Measurements from ENCODE around the gene UCMA. TPM values are rescaled to one million over a fixed set of nuclear protein-coding genes. Genes with fewer than 3 reads are reported as not detected.
A peak's percentile ranks its signal among the peaks of the same experiment; 100 is the strongest.
"Not testable (repeated sequence)": the region's sequence is repeated elsewhere in the genome, so short reads cannot be mapped to it uniquely, and the experiment has no call there.

UCMA gene, protein sequence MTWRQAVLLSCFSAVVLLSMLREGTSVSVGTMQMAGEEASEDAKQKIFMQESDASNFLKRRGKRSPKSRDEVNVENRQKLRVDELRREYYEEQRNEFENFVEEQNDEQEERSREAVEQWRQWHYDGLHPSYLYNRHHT
- total RNA-seq: not detected in 3 replicates
- long read RNA-seq: 0 reads

DNA sequence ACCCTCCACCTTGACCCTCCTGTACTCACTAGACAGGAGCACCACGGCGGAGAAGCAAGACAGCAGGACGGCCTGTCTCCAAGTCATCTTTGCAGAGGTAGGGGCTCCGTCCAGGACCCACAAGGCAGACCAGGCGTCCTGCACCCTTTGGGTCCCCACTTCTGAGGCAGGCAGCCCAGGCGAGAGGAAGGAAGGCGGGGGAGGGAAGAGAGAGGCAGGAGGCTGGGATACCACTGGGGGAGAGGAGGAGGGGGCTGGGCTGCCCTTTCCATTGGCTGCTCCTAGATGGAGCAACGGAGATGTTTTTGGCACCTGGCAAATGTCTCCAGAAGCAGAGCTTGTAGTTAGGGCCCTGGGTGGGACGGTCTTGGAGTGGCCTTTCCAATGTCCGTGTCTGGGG lies at the start of gene UCMA:
TSS of gene UCMA (minus strand) at position 203 of the 400 bp plus-strand sequence. CDS start at position 87, 116 bp downstream.
- Mint-ChIP-seq H3K4me3 (ENCODE audit: unreplicated experiment) (no peak within 1 kb of the TSS), H3K36me3 (ENCODE audit: low read depth) (no peaks in the 10 kb centered on the region), H3K27me3 (ENCODE audit: low read depth) (peaks cover 13% of the 10 kb centered on the region), H3K27ac (ENCODE audit: unreplicated experiment) (no peak within 1 kb of the TSS), H3K9me3 (ENCODE audit: low read depth) (no peaks in the 10 kb centered on the region), H3K4me1 (ENCODE audit: low read depth) (no peaks in the 10 kb centered on the region)
- DNase-seq (ENCODE audit: low spot score): no peak
- TF ChIP-seq, protein P1, sequence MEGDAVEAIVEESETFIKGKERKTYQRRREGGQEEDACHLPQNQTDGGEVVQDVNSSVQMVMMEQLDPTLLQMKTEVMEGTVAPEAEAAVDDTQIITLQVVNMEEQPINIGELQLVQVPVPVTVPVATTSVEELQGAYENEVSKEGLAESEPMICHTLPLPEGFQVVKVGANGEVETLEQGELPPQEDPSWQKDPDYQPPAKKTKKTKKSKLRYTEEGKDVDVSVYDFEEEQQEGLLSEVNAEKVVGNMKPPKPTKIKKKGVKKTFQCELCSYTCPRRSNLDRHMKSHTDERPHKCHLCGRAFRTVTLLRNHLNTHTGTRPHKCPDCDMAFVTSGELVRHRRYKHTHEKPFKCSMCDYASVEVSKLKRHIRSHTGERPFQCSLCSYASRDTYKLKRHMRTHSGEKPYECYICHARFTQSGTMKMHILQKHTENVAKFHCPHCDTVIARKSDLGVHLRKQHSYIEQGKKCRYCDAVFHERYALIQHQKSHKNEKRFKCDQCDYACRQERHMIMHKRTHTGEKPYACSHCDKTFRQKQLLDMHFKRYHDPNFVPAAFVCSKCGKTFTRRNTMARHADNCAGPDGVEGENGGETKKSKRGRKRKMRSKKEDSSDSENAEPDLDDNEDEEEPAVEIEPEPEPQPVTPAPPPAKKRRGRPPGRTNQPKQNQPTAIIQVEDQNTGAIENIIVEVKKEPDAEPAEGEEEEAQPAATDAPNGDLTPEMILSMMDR (IDR thresholded peaks at IDR 0.05): no peak

DNA sequence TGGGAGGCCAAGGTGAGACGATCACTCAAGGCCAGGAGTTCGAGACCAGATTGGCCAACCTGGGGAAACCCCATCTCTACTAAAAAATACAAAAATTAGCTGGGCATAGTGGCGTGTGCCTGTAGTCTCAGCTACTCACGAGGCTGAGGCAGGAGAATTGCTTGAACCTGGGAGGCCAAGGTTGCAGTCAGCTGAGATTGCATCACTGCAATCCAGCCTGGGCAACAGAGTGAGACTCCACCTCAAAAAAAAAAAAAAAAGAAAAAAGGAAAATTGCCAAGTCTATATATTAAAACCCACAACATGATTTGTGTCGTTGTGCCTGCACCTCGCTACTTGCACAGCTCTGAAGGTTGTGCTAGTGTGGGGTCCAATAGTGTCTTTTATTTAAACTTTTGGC lies 48.2 kb upstream of the UCMA start:
- H3K27me3 Mint-ChIP-seq (ENCODE audit: low read depth); H3K4me1 Mint-ChIP-seq (ENCODE audit: low read depth); H3K27ac Mint-ChIP-seq (ENCODE audit: unreplicated experiment); H3K9me3 Mint-ChIP-seq (ENCODE audit: low read depth); DNase-seq (ENCODE audit: low spot score); H3K4me3 Mint-ChIP-seq (ENCODE audit: unreplicated experiment): not testable (repeated sequence)
- peaks cover 22% of the 10 kb centered on the region for H3K36me3 Mint-ChIP-seq (ENCODE audit: low read depth)

DNA sequence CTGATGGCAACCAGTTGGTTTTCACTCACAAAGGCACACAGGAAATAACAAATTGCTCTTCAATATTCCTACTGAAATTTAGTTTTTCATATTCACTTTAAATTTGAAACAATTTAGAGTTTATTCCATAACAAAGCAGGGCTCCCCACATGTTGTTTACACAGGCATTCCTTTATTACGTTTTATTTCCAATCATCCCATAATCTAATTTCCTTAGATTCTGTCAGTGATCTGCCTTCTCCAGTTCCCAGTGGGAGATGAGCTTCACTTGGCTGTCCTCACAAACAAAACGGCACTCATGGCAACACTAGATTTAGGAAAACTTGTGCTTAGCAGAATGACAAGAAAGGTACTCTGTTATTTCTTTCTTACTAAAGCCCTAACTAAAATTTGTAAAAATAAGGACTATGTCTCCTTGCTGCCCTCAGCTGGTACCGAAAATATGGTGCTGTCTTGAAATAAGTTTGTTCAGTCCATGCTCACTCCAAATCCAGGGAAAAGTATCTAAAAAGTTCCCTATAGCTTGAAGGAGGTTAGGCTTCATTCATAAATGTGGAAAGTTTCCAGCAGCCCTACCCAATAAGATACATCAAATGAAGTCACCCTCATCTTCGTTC lies 42.7 kb upstream of the UCMA start:
- no peak for DNase-seq (ENCODE audit: low spot score)
- H3K4me3 Mint-ChIP-seq (ENCODE audit: unreplicated experiment): no peak overlapping the region
- peaks cover 13% of the 10 kb centered on the region for H3K36me3 Mint-ChIP-seq (ENCODE audit: low read depth)
- H3K9me3 Mint-ChIP-seq (ENCODE audit: low read depth): no peaks in the 10 kb centered on the region
- no peaks in the 10 kb centered on the region for H3K27me3 Mint-ChIP-seq (ENCODE audit: low read depth)
- TF ChIP-seq, protein P1 (IDR thresholded peaks at IDR 0.05): peak; percentile 70
- no peak overlapping the region for H3K27ac Mint-ChIP-seq (ENCODE audit: unreplicated experiment)
- peaks cover 3% of the 10 kb centered on the region for H3K4me1 Mint-ChIP-seq (ENCODE audit: low read depth)

DNA sequence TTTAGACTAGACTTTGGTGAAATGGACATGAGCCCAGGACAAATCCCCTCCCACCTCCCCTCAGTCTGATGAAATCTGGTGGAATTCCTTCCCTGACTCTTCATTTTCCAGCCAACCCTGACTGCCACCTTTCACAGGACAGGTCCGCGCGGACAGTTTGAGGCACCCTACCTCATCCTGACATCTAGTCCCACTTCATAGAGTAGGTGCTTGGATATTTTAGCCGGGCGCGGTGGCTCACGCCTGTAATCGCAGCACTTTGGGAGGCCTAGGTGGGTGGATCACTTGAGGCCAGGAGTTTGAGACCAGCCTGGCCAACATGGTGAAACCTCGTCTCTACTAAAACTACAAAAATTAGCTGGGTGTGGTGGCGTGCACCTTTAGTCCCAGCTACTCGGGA lies 42.0 kb upstream of the UCMA start:
- not testable (repeated sequence) for H3K9me3 Mint-ChIP-seq (ENCODE audit: low read depth); H3K4me1 Mint-ChIP-seq (ENCODE audit: low read depth); H3K27ac Mint-ChIP-seq (ENCODE audit: unreplicated experiment); H3K36me3 Mint-ChIP-seq (ENCODE audit: low read depth); H3K4me3 Mint-ChIP-seq (ENCODE audit: unreplicated experiment); H3K27me3 Mint-ChIP-seq (ENCODE audit: low read depth); DNase-seq (ENCODE audit: low spot score)

DNA sequence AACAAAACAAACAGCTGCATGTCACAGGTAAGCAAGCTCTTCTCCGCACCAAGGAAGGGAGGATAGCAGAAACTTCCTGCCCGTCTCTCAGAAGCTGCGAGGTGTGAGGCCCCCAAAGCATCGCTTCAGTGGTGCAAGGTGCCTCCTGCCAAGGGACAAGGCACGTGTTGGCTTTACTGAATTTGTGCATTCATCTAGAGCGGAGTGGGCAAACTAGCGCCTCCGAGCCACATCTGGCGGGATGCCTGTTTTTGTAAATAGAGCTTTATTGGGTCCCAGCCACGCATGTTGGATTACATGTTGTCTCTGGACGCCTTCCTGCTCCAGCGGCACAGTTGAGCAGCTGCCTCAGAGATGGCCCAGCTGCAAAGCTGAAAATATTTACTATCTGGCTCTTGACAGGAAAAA lies 38.0 kb upstream of the UCMA start:
- H3K4me1 Mint-ChIP-seq (ENCODE audit: low read depth): peaks cover 15% of the 10 kb centered on the region
- peaks cover 2% of the 10 kb centered on the region for H3K9me3 Mint-ChIP-seq (ENCODE audit: low read depth)
- H3K36me3 Mint-ChIP-seq (ENCODE audit: low read depth): no peaks in the 10 kb centered on the region
- DNase-seq (ENCODE audit: low spot score): no peak
- H3K27me3 Mint-ChIP-seq (ENCODE audit: low read depth): no peaks in the 10 kb centered on the region
- no peak overlapping the region for H3K4me3 Mint-ChIP-seq (ENCODE audit: unreplicated experiment)
- TF ChIP-seq, protein P1 (IDR thresholded peaks at IDR 0.05): no peak
- no peak overlapping the region for H3K27ac Mint-ChIP-seq (ENCODE audit: unreplicated experiment)

DNA sequence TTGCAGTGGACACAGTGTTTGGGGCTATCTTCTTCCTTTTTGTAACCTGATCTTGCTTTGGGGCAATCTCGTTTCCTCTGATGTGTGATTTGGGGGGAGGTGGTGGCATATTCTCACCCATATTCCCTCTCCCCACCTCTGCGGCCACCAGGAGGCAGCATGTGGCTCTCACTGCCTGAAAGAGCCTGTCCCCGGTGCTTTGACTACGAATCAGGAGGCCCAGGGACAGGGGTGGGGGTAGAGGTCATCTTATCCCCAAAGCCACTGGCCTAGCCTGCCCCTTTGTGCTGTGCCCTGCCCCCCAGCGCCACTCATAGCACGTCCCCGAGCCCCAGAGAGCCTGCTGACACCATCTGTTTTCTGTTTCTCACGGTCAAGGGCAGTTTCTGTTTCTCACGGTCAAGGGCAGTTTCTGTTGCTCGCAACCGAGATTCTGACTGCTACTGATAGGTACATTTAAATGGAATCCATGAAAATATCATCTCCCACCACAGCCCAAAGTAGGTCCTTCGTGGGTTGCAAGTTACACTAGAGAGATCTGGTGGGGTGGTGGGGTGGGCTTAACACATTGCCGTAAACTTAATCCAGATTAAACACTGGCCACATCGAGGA lies 37.5 kb upstream of the UCMA start:
- TF ChIP-seq, protein P1 (IDR thresholded peaks at IDR 0.05): peak; percentile 64
- DNase-seq (ENCODE audit: low spot score): no peak
- Mint-ChIP-seq H3K9me3 (ENCODE audit: low read depth) (peaks cover 2% of the 10 kb centered on the region), H3K4me1 (ENCODE audit: low read depth) (peaks cover 15% of the 10 kb centered on the region), H3K4me3 (ENCODE audit: unreplicated experiment) (no peak overlapping the region), H3K27ac (ENCODE audit: unreplicated experiment) (no peak overlapping the region), H3K27me3 (ENCODE audit: low read depth) (no peaks in the 10 kb centered on the region), H3K36me3 (ENCODE audit: low read depth) (no peaks in the 10 kb centered on the region)
